ENCODE measurements around the gene SLC37A3.

Gene SLC37A3

DNA sequence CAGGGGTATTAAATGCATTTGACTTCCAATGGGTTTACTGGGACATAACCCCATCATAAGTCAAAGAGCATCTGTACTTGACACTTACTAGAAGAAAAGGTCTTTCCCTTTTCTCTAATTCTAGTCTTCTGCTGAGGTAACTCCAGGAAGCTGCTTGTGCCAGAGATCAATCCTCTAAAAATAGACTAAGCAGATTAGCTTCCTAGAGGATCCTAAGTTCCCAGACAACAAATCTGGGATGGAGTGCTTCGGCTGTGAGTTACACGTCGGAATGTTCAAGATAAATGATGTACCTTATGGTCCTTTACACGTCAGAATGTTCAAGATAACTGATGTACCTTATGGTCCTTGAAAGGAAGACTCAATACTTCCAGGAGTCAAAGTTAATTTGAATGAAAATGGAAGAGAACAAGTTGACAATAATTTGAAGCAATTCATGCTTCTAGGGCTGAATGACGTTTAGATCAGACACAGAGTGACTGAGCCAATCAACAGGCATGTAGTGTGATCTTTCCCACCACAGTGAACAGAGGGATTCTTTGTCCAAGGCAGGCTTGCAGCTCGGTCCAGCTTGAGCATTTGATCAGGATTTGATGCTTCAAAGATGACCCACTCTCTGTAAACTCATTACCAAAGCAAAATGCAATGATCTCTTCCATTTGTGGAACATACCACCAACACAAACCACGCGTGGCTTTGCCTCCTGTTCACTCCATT, 63.8 kb downstream of the SLC37A3 start:
- H3K27ac ChIP-seq, result no peak overlapping the region
- no peaks in the 10 kb centered on the region for H3K27me3 ChIP-seq (replicated peaks)
- no peak overlapping the region for H3K4me3 ChIP-seq (ENCODE audit: low read depth, low read length)
- peaks cover 30% of the 10 kb centered on the region for H3K36me3 ChIP-seq (replicated peaks)
- TF ChIP-seq, protein P1, sequence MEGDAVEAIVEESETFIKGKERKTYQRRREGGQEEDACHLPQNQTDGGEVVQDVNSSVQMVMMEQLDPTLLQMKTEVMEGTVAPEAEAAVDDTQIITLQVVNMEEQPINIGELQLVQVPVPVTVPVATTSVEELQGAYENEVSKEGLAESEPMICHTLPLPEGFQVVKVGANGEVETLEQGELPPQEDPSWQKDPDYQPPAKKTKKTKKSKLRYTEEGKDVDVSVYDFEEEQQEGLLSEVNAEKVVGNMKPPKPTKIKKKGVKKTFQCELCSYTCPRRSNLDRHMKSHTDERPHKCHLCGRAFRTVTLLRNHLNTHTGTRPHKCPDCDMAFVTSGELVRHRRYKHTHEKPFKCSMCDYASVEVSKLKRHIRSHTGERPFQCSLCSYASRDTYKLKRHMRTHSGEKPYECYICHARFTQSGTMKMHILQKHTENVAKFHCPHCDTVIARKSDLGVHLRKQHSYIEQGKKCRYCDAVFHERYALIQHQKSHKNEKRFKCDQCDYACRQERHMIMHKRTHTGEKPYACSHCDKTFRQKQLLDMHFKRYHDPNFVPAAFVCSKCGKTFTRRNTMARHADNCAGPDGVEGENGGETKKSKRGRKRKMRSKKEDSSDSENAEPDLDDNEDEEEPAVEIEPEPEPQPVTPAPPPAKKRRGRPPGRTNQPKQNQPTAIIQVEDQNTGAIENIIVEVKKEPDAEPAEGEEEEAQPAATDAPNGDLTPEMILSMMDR (IDR thresholded peaks at IDR 0.05; ENCODE audit: low read depth, low read length, missing control alignments), result no peak
- DNase-seq, result no peak
- in situ Hi-C loops (cut with HindIII; ENCODE audit: low pct_ligation_motif_present, low sequenced_read_pairs), result no loop called here

DNA sequence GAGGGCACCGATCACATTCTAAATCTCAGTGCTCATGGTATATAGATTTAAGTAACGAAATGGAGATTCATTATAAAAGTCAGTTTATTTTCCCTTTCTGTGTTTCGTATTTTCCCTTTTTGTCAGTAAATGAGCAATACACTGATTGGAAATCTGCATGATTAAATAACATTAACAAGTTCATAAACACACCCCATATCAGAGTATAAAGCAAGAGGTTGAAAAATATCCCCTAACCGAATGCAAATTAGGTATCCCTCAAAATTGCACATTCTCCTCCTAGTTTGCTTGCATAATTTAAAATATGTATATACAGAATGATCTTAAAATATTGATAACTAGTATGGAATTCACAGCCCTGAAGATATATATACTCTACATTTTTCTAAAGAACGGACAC, 64.6 kb downstream of the SLC37A3 start:
- no peak for DNase-seq
- in situ Hi-C loops (cut with HindIII; ENCODE audit: low pct_ligation_motif_present, low sequenced_read_pairs), result no loop called here
- no peaks in the 10 kb centered on the region for H3K27me3 ChIP-seq (replicated peaks)
- TF ChIP-seq, protein P1 (IDR thresholded peaks at IDR 0.05; ENCODE audit: low read depth, low read length, missing control alignments), result no peak
- peaks cover 27% of the 10 kb centered on the region for H3K36me3 ChIP-seq (replicated peaks)
- H3K27ac ChIP-seq, result no peak overlapping the region
- no peak overlapping the region for H3K4me3 ChIP-seq (ENCODE audit: low read depth, low read length)

DNA sequence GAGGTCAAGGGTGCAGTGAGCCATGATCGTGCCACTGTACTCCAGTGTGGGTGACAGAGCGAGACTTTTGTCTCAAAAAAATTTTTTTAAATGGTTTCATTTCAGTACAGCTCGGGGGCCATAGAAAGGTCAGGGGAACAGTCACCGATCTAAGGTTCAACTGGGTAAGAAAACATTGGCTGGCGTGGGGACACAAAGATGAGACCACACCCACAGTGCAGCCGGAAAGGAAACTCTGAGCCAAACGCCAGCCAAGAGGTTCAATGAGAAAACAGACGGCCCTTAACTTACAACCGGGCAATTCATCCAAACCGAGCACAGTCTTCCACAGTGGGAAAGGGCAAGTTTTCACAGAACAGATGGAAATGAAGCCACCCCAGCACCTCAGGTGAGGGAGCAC, 65.1 kb downstream of the SLC37A3 start:
- Histone ChIP-seq H3K27me3 (replicated peaks) (no peaks in the 10 kb centered on the region), H3K27ac (no peak overlapping the region), H3K36me3 (replicated peaks) (peaks cover 27% of the 10 kb centered on the region), H3K4me3 (ENCODE audit: low read depth, low read length) (no peak overlapping the region)
- TF ChIP-seq, protein P1 (IDR thresholded peaks at IDR 0.05; ENCODE audit: low read depth, low read length, missing control alignments), result no peak
- no peak for DNase-seq
- in situ Hi-C loops (cut with HindIII; ENCODE audit: low pct_ligation_motif_present, low sequenced_read_pairs), result no loop called here

DNA sequence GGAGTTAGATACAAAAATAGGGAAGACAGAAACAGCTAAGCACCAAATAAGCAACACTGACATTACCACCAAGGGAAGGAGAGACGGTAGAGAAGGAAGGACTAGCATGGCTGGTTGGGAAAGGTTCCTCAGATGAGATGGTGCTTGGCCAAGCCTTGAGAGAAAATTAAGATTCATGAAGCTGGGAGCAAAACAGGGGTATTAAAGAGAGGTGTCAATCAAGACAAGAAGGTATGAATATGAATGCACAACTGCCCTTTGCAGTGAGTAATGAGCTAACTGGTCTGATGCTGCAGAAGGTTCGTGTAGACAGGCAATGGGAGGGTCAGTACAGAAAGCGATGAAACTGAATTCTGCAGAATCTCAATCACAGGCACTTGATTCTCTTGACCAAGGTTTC, 67.7 kb downstream of the SLC37A3 start:
- Histone ChIP-seq H3K36me3 (replicated peaks) (peaks cover 14% of the 10 kb centered on the region), H3K4me3 (ENCODE audit: low read depth, low read length) (no peak overlapping the region), H3K27me3 (replicated peaks) (no peaks in the 10 kb centered on the region), H3K27ac (no peak overlapping the region)
- TF ChIP-seq, protein P1 (IDR thresholded peaks at IDR 0.05; ENCODE audit: low read depth, low read length, missing control alignments), result no peak
- DNase-seq, result no peak
- in situ Hi-C loops (cut with HindIII; ENCODE audit: low pct_ligation_motif_present, low sequenced_read_pairs), result no loop called here

DNA sequence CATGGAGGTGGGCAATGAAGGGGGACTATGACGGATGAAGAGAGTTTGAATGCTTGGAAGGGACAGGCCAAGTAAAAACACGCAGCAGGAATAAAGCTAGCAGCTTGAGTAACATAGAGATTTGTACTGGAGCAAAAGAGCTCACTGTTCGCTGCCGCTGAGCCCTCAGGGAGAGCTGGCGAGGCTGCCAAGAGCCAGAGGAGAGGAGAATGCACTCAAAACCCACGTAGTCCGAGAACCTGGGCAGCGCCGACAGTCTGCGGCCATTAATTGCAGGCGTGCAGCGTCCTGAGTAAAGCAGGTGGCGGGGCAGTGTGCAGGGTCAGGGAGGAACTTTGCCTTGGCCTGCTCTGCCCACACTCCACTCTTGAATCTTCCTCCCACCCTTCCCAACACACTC, 68.2 kb downstream of the SLC37A3 start:
- Histone ChIP-seq H3K27ac (no peak overlapping the region), H3K27me3 (replicated peaks) (no peaks in the 10 kb centered on the region), H3K36me3 (replicated peaks) (peaks cover 14% of the 10 kb centered on the region), H3K4me3 (ENCODE audit: low read depth, low read length) (no peak overlapping the region)
- DNase-seq, result no peak
- TF ChIP-seq, protein P1 (IDR thresholded peaks at IDR 0.05; ENCODE audit: low read depth, low read length, missing control alignments), result no peak
- in situ Hi-C loops (cut with HindIII; ENCODE audit: low pct_ligation_motif_present, low sequenced_read_pairs), result no loop called here

DNA sequence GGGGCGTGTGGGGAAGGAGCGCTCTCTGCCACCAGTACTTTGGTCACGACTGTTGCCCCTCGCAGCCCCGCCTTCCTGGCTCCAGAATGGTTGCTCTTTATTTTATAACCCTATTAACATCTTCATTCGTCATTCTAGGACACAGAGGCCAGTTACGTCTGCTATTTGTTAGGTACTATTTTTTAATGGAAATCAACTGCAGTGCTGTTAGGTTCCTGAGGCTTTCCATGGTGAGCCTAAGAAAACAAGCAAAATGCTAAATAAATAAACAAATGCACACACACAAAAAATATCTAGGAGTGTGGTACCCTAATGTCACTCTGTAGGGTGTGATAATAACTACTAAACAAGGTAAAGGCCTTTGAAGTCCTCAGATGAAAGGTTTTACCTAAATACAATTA, 71.1 kb downstream of the SLC37A3 start:
- Histone ChIP-seq H3K36me3 (replicated peaks) (no peaks in the 10 kb centered on the region), H3K27ac (no peak overlapping the region), H3K27me3 (replicated peaks) (no peaks in the 10 kb centered on the region), H3K4me3 (ENCODE audit: low read depth, low read length) (no peak overlapping the region)
- DNase-seq, result no peak
- in situ Hi-C loops (cut with HindIII; ENCODE audit: low pct_ligation_motif_present, low sequenced_read_pairs), result no loop called here
- TF ChIP-seq, protein P1 (IDR thresholded peaks at IDR 0.05; ENCODE audit: low read depth, low read length, missing control alignments), result no peak

Measured in brain microvascular endothelial cell (primary cell).